DND-41 (cell line): ENCODE data around the gene PPAN.

Experiments used
- ATAC-seq: fragments of 200-7000 bp; cut with Tn5 transposase; 3 replicates; pipeline ENCODE4 v1.9.1; 2021; ENCODE audit warnings: low read depth; ENCODE audit not compliant: insufficient read depth
- DNase-seq: peaks from one replicate; pipeline ENCODE4 v3.0.0-alpha.2; 2020
- H2AFZ ChIP-seq: 2 replicates; pipeline ENCODE4 v1.6.0; 2012; ENCODE audit warnings: low read depth, low read length
- H3K27ac ChIP-seq: 2 replicates; pipeline ENCODE4 v1.5.1; 2012; ENCODE audit warnings: low read length, inconsistent platforms
- H3K27me3 ChIP-seq: fragments of 200-600 bp; sonication (generic); 2 replicates; pipeline ENCODE4 v1.6.0; 2012; ENCODE audit warnings: low read length, mild to moderate bottlenecking, inconsistent platforms; ENCODE audit not compliant: insufficient read depth, poor library complexity
- H3K36me3 ChIP-seq: 2 replicates; pipeline ENCODE4 v1.5.1; 2012; ENCODE audit warnings: low read length, inconsistent platforms; ENCODE audit not compliant: insufficient read depth
- H3K4me1 ChIP-seq: 2 replicates; pipeline ENCODE4 v1.5.1; 2012; ENCODE audit warnings: mild to moderate bottlenecking, low read length; ENCODE audit not compliant: insufficient read depth
- H3K4me2 ChIP-seq: 2 replicates; pipeline ENCODE4 v1.6.0; 2012; ENCODE audit warnings: mild to moderate bottlenecking, moderate library complexity, low read length, inconsistent platforms; ENCODE audit not compliant: insufficient read depth
- H3K4me3 ChIP-seq, 2 experiments: fragments of 200-600 bp in 1 of 2; shearing (Covaris generic) in 1 of 2; 2 replicates each; pipeline ENCODE4 v1.5.1; 2012 to 2016; ENCODE audit warnings: inconsistent platforms in 2 of 2, low read length in 2 of 2, mild to moderate bottlenecking in 2 of 2, low read depth in 1 of 2, moderate library complexity in 1 of 2
- H3K79me2 ChIP-seq: 2 replicates; pipeline ENCODE4 v1.6.0; 2012; ENCODE audit warnings: low read length, inconsistent platforms; ENCODE audit not compliant: insufficient read depth
- H3K9ac ChIP-seq: 2 replicates; pipeline ENCODE4 v1.6.0; 2012; ENCODE audit warnings: low read depth, mild to moderate bottlenecking, inconsistent platforms, low read length, moderate library complexity
- H3K9me3 ChIP-seq: 2 replicates; pipeline ENCODE4 v1.5.1; 2012; ENCODE audit warnings: low read length, moderate library complexity, mild to moderate bottlenecking, inconsistent platforms; ENCODE audit not compliant: insufficient read depth, severe bottlenecking
- H4K20me1 ChIP-seq: 2 replicates; pipeline ENCODE4 v1.6.0; 2012; ENCODE audit warnings: low read length; ENCODE audit not compliant: insufficient read depth
- CTCF ChIP-seq: IDR thresholded peaks from 2 replicates; pipeline ENCODE4 v1.5.1; 2012; ENCODE audit warnings: borderline replicate concordance, low read length, moderate library complexity, mild to moderate bottlenecking; ENCODE audit not compliant: poor library complexity, severe bottlenecking; ENCODE audit errors: extremely low read depth
- EZH2 ChIP-seq: IDR thresholded peaks from 3 replicates; pipeline ENCODE4 v1.6.1; 2012; ENCODE audit warnings: borderline replicate concordance, low read depth, mild to moderate bottlenecking, moderate library complexity, low read length, inconsistent platforms; ENCODE audit not compliant: severe bottlenecking

Gene PPAN

DNA sequence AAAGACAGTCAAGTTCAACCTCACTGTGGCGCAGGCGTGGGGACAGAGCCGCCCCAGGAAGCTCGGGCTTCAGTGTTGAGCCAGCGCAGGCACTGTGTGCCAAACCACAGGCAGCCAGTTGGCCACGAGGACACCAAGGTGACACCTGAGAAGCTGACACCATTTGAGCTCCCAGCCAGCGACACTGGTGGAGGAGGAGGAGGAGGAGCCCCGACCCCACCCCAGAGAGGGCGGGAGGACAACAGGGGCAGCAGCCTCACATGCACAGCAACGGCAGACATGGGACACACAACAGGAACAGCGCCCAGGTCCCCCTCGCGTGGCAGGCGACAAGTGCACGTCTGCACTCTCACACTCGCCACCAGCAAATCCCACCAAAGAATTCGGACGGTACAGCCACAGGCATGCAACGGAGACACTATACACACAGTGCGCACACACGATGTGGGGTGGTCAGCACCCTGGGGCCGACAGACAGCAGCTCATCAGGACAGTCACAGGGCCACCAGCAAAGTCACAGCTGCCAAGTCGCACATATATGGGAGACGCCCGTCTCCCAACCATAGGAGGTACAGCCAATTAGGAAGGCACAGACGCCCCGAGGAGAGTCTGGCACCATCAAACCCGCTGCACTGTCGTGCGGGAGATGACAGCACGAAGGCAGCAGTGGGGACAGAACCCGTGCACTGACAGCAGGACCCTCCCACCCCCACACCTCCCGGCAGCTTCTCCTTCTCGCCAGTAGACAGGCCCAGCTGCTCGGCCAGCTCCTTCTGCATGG, 10.1 kb downstream of the PPAN start:
- H3K4me2 ChIP-seq = no peak overlapping the region

DNA sequence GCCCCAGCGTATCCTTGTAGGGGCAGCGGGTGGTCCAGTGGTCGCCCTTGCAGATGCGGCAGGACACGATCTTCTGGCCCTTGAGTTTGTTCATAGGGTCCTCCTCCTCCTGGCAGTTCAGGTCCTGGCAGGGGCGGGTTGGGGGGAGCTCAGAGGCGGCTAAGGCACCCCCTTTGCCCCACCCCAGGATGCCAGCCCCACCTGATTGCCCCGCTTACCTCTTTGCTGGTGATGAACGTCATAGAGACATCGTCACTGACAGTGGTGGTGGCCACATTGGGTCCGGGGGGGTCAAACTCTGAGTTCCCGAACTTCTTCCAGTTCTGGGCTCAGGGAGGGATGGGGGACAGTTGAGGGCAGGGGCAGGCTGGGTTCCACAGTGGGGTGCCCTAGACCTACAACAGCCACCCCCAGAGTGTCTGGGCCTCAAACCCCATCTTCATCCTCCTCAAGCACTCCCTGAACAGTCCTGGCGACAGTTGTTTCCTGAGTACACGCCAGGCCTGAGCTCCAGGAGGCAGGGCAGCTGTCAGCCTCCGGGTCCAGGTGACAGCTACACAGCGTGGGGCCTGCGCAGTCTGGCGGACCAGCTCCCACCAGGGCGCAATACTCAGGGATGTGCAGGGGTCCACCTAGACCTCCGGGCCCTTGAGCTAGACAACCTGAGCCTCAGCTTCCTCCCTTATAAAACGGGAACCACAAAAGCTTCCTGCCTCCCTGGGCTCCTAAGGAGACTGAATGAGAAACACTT, 10.9 kb downstream of the PPAN start:
- no peak for ATAC-seq
- no peak for TF ChIP-seq CTCF
- no peak for TF ChIP-seq EZH2
- no peak for DNase-seq
- no peak overlapping the region for H3K27ac ChIP-seq
- H4K20me1 ChIP-seq = peaks cover 66% of the 10 kb centered on the region
- H3K9ac ChIP-seq = no peak overlapping the region
- H3K36me3 ChIP-seq = peaks cover 60% of the 10 kb centered on the region
- H3K9me3 ChIP-seq = no peaks in the 10 kb centered on the region
- H3K79me2 ChIP-seq = peaks cover 27% of the 10 kb centered on the region
- H3K27me3 ChIP-seq = no peaks in the 10 kb centered on the region
- H3K4me2 ChIP-seq = no peak overlapping the region
- no peak overlapping the region for H3K4me3 ChIP-seq
- no peak overlapping the region for H2AFZ ChIP-seq
- peaks cover 20% of the 10 kb centered on the region for H3K4me1 ChIP-seq

More for the DNA sequence above, 10.1 kb downstream of the PPAN start:
- no peak overlapping the region for H3K27ac ChIP-seq
- no peak overlapping the region for H3K4me3 ChIP-seq
- H3K79me2 ChIP-seq = peaks cover 27% of the 10 kb centered on the region
- peaks cover 65% of the 10 kb centered on the region for H3K36me3 ChIP-seq
- H3K4me1 ChIP-seq = peaks cover 20% of the 10 kb centered on the region
- H3K9me3 ChIP-seq = no peaks in the 10 kb centered on the region
- no peak for ATAC-seq
- no peak for DNase-seq
- H2AFZ ChIP-seq = no peak overlapping the region
- H3K27me3 ChIP-seq = no peaks in the 10 kb centered on the region
- peaks cover 73% of the 10 kb centered on the region for H4K20me1 ChIP-seq
- no peak overlapping the region for H3K9ac ChIP-seq
- TF ChIP-seq EZH2 (no peak), CTCF (no peak)

- Histone ChIP-seq H3K36me3 (peaks cover 53% of the 10 kb centered on the region), H3K27ac (peak overlapping the region; percentile 77)
Measured at GRCh38 chr19:10118960-10119359, 12.8 kb downstream of the PPAN start.

More at GRCh38 chr19:10118960-10119359, 12.8 kb downstream of the PPAN start:
- peak overlapping the region; percentile 78 for H3K9ac ChIP-seq
- H2AFZ ChIP-seq = peak overlapping the region; percentile 74
- H3K27me3 ChIP-seq = no peaks in the 10 kb centered on the region
- peak overlapping the region; percentile 100 for H3K4me2 ChIP-seq
- H3K4me3 ChIP-seq = peak overlapping the region; percentile 85 to 88
- H4K20me1 ChIP-seq = peaks cover 48% of the 10 kb centered on the region
- peaks cover 27% of the 10 kb centered on the region for H3K79me2 ChIP-seq
- no peaks in the 10 kb centered on the region for H3K9me3 ChIP-seq
- no peak for DNase-seq
- no peak for ATAC-seq
- no peak for TF ChIP-seq EZH2
- no peak for TF ChIP-seq CTCF
- H3K4me1 ChIP-seq = peaks cover 20% of the 10 kb centered on the region
